Neutrophil (primary cell): ENCODE measurements around the gene ACBD7.

Source experiments
- H3K27ac ChIP-seq: fragments of 200-600 bp; sonication (generic); 2 replicates; pipeline ENCODE4 v1.5.1; 2016; ENCODE audit warnings: mild to moderate bottlenecking, moderate library complexity
- H3K27me3 ChIP-seq: fragments of 200-600 bp; sonication (generic); 2 replicates; pipeline ENCODE4 v1.6.0; 2016; ENCODE audit warnings: mild to moderate bottlenecking
- H3K36me3 ChIP-seq: fragments of 200-600 bp; sonication (generic); 2 replicates; pipeline ENCODE4 v1.5.1; 2017
- H3K4me1 ChIP-seq, 2 experiments: fragments of 200-600 bp in 1 of 2; sonication (generic) in 1 of 2; 1 replicate in 1 of 2; 2 replicates in 1 of 2; pipeline versions ENCODE4 v1.5.1 to v1.6.1; 2013 to 2016; ENCODE audit warnings: low read depth in 1 of 2, low read length in 1 of 2, mild to moderate bottlenecking in 1 of 2, moderate library complexity in 1 of 2; ENCODE audit not compliant: control insufficient read depth in 1 of 2, insufficient read depth in 1 of 2
- H3K4me3 ChIP-seq, 2 experiments: fragments of 200-600 bp in 1 of 2; sonication (generic) in 1 of 2; 1 replicate in 1 of 2; 2 replicates in 1 of 2; pipeline ENCODE4 v1.5.1; 2013 to 2016; ENCODE audit warnings: low read depth in 1 of 2, low read length in 1 of 2, mild to moderate bottlenecking in 1 of 2, moderate library complexity in 1 of 2
- H3K9me3 ChIP-seq: fragments of 200-600 bp; sonication (generic); 2 replicates; pipeline ENCODE4 v1.5.1; 2016
- CTCF ChIP-seq: fragments of 200-600 bp; sonication (generic); IDR thresholded peaks from 2 replicates; pipeline ENCODE4 v1.5.1; 2016; ENCODE audit warnings: antibody characterized with exemption

ACBD7 gene

GRCh38 chr10:15092855-15093408 lies 4.4 kb upstream of the ACBD7 start:
- Histone ChIP-seq H3K9me3 (no peaks in the 10 kb centered on the region), H3K27ac (no peak overlapping the region), H3K4me3 (no peak overlapping the region), H3K36me3 (no peaks in the 10 kb centered on the region), H3K4me1 (peaks cover 19 to 20% of the 10 kb centered on the region in 2 experiments), H3K27me3 (peaks cover 43% of the 10 kb centered on the region)
- TF ChIP-seq CTCF: no peak

- Histone ChIP-seq H3K36me3 (no peaks in the 10 kb centered on the region), H3K4me3 (no peak overlapping the region), H3K9me3 (no peaks in the 10 kb centered on the region), H3K27ac (no peak overlapping the region), H3K27me3 (peaks cover 58% of the 10 kb centered on the region), H3K4me1 (peaks cover 10 to 11% of the 10 kb centered on the region in 2 experiments)
- no peak for TF ChIP-seq CTCF
Observed at GRCh38 chr10:15091418-15091817, 2.8 kb upstream of the ACBD7 start.

GRCh38 chr10:15084502-15084922 lies 4.1 kb downstream of the ACBD7 start:
- H3K9me3 ChIP-seq: no peaks in the 10 kb centered on the region
- H3K4me3 ChIP-seq: no peak overlapping the region
- H3K27me3 ChIP-seq: peaks cover 39% of the 10 kb centered on the region
- no peak overlapping the region for H3K27ac ChIP-seq
- peaks cover 7 to 9% of the 10 kb centered on the region in 2 experiments for H3K4me1 ChIP-seq
- no peak for TF ChIP-seq CTCF
- H3K36me3 ChIP-seq: no peaks in the 10 kb centered on the region

- Histone ChIP-seq H3K4me1 (peaks cover 7 to 9% of the 10 kb centered on the region in 2 experiments), H3K27me3 (peaks cover 34% of the 10 kb centered on the region), H3K4me3 (no peak overlapping the region), H3K27ac (no peak overlapping the region), H3K9me3 (no peaks in the 10 kb centered on the region), H3K36me3 (no peaks in the 10 kb centered on the region)
- TF ChIP-seq CTCF: no peak
Observed at GRCh38 chr10:15083674-15084501, 4.7 kb downstream of the ACBD7 start.

- Histone ChIP-seq H3K4me1 (no peaks in the 10 kb centered on the region), H3K27me3 (no peaks in the 10 kb centered on the region), H3K36me3 (no peaks in the 10 kb centered on the region), H3K9me3 (no peaks in the 10 kb centered on the region), H3K4me3 (no peak overlapping the region), H3K27ac (no peak overlapping the region)
- no peak for TF ChIP-seq CTCF
Observed at GRCh38 chr10:15075421-15075820, 13.2 kb downstream of the ACBD7 start.
